T-helper 1 cell treated with Interleukin-12 subunit alpha and Interleukin-12 subunit beta and Interleukin-4 antibody, amounts not matched to agents 30 μg/mL and 1 μg/mL, for 36 hours (primary cell): Measurements from ENCODE around the gene ICE2.

Source experiments
- H3K27ac Mint-ChIP-seq: one replicate; pipeline ENCODE4 v1.8.0; 2021; ENCODE audit warnings: mild to moderate bottlenecking, mixed read lengths
- H3K27me3 Mint-ChIP-seq: one replicate; pipeline ENCODE4 v1.8.0; 2021; ENCODE audit warnings: low read depth, mixed read lengths
- H3K36me3 Mint-ChIP-seq: one replicate; pipeline ENCODE4 v1.8.0; 2021; ENCODE audit warnings: low read depth, mixed read lengths
- H3K4me1 Mint-ChIP-seq: one replicate; pipeline ENCODE4 v1.8.0; 2021; ENCODE audit warnings: low read depth, mixed read lengths
- H3K4me3 Mint-ChIP-seq: one replicate; pipeline ENCODE4 v1.8.0; 2021; ENCODE audit warnings: mild to moderate bottlenecking, moderate library complexity, mixed read lengths
- H3K9me3 Mint-ChIP-seq: one replicate; pipeline ENCODE4 v1.8.0; 2021; ENCODE audit warnings: mixed read lengths

ICE2 gene

DNA sequence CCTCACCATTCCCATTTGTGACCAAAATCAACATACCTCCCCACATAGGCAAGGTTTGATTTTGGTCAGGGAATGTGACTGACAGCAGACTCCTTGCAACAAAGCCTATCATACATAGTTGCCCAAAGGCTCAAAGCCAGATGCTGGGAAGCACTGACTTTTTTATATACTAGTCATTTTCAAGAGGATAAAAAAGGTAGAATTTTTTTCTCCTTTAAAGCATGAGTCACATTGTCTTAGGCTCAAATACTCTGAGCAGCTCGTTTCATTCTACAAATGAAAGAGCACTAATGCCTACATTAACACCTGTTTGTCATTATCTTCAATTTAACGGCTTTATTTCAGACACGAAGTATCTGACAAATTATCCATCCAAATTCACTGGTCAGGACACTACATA is 36.2 kb downstream of the ICE2 start:
- no peak overlapping the region for H3K27ac Mint-ChIP-seq
- H3K4me1 Mint-ChIP-seq, result peaks cover 2% of the 10 kb centered on the region
- H3K9me3 Mint-ChIP-seq, result no peaks in the 10 kb centered on the region
- H3K27me3 Mint-ChIP-seq, result no peaks in the 10 kb centered on the region
- H3K36me3 Mint-ChIP-seq, result peaks cover 17% of the 10 kb centered on the region
- H3K4me3 Mint-ChIP-seq, result no peak overlapping the region

- Mint-ChIP-seq H3K4me3 (no peak overlapping the region), H3K36me3 (peaks cover 16% of the 10 kb centered on the region), H3K4me1 (peaks cover 2% of the 10 kb centered on the region), H3K27me3 (no peaks in the 10 kb centered on the region), H3K9me3 (no peaks in the 10 kb centered on the region), H3K27ac (no peak overlapping the region)
These were observed 36.8 kb downstream of the ICE2 start for GRCh38 chr15:60442031-60442650.

GRCh38 chr15:60441331-60441730 is 37.6 kb downstream of the ICE2 start:
- H3K4me3 Mint-ChIP-seq, result no peak overlapping the region
- no peaks in the 10 kb centered on the region for H3K27me3 Mint-ChIP-seq
- H3K4me1 Mint-ChIP-seq, result peaks cover 2% of the 10 kb centered on the region
- H3K27ac Mint-ChIP-seq, result no peak overlapping the region
- H3K36me3 Mint-ChIP-seq, result peaks cover 13% of the 10 kb centered on the region
- no peaks in the 10 kb centered on the region for H3K9me3 Mint-ChIP-seq

- Mint-ChIP-seq H3K36me3 (peaks cover 11% of the 10 kb centered on the region), H3K9me3 (no peaks in the 10 kb centered on the region), H3K4me1 (peaks cover 3% of the 10 kb centered on the region), H3K27me3 (no peaks in the 10 kb centered on the region), H3K4me3 (no peak overlapping the region), H3K27ac (no peak overlapping the region)
These were observed 40.3 kb downstream of the ICE2 start for GRCh38 chr15:60438646-60439045.

DNA sequence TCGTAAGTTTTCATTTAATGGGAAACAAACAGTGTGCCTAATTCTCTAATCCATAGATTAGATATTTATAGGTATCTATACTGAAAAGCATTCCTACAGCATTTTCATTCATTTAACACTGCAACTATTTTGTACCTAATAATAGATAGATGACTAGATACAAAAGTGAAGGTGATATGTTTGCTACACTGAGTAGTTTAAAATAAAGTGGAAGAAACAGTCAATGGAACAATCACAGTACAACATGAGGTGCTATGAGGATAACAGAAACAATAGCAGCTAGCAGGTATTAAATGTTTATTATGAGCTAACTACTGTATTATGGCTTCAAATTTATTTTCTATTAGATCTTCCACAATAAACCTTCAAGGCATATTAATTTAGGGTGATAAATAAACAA is 50.0 kb downstream of the ICE2 start:
- H3K36me3 Mint-ChIP-seq, result peaks cover 22% of the 10 kb centered on the region
- no peak overlapping the region for H3K27ac Mint-ChIP-seq
- no peaks in the 10 kb centered on the region for H3K27me3 Mint-ChIP-seq
- no peak overlapping the region for H3K4me3 Mint-ChIP-seq
- H3K9me3 Mint-ChIP-seq, result no peaks in the 10 kb centered on the region
- H3K4me1 Mint-ChIP-seq, result peaks cover 4% of the 10 kb centered on the region

DNA sequence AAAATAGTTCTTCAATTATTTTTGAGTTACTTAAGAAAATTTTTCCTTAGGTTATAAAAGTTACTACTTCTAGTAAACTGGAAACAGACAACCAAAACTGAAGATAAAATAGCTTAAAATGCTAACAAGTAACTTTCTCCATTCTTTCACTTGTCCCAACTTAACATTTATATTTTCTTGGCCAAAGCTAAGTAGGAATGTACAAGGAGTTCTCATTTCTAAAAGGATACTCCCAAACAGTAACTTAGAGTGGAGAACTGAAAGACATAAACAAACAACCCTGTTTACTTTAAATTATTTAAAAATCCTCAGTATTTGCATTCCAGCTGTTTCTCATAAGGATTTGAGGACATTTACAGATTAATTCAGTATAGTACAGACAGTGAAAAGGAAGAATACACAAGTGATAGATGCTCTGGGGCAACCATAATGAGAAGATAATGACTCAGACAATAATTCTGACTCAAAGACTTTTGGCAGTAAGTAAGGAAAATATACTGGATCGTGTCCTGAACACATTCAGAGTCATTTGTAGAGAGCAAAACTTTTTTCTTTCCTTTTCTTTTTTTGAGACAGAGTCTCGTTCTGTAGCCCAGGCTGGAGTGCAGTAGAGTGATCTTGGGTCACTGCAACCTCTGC is 52.0 kb downstream of the ICE2 start:
- Mint-ChIP-seq H3K4me3 (no peak overlapping the region), H3K36me3 (peaks cover 26% of the 10 kb centered on the region), H3K4me1 (peaks cover 9% of the 10 kb centered on the region), H3K27ac (no peak overlapping the region), H3K9me3 (no peaks in the 10 kb centered on the region), H3K27me3 (no peaks in the 10 kb centered on the region)

- no peak overlapping the region for H3K27ac Mint-ChIP-seq
- no peaks in the 10 kb centered on the region for H3K9me3 Mint-ChIP-seq
- H3K4me3 Mint-ChIP-seq, result no peak overlapping the region
- H3K27me3 Mint-ChIP-seq, result no peaks in the 10 kb centered on the region
- H3K4me1 Mint-ChIP-seq, result peaks cover 9% of the 10 kb centered on the region
- H3K36me3 Mint-ChIP-seq, result peaks cover 21% of the 10 kb centered on the region
These were observed 53.5 kb downstream of the ICE2 start for GRCh38 chr15:60425461-60425860.

- Mint-ChIP-seq H3K9me3 (no peaks in the 10 kb centered on the region), H3K36me3 (peaks cover 24% of the 10 kb centered on the region), H3K4me3 (no peak overlapping the region), H3K4me1 (peaks cover 9% of the 10 kb centered on the region), H3K27ac (no peak overlapping the region), H3K27me3 (no peaks in the 10 kb centered on the region)
These were observed 54.9 kb downstream of the ICE2 start for GRCh38 chr15:60424006-60424405.

DNA sequence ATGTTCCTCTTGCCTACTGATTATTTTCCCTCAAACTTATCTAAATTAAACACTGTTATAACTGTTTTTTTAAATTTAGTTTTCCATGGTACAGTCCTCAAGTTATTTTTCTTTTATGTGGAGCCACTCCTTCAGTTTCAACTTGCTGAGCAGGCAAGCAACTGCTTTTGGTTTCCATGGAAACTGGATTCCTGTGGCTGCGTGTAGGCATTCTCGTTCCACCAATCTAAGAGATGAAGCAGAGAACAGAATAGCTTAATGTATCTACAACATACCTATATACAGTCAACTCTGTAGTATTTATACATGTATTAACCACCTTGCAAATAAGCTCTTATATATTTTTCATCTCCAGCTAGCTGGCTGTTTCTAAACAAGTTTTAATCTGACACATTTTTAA is 55.4 kb downstream of the ICE2 start:
- H3K4me3 Mint-ChIP-seq, result no peak overlapping the region
- H3K27me3 Mint-ChIP-seq, result no peaks in the 10 kb centered on the region
- peaks cover 24% of the 10 kb centered on the region for H3K36me3 Mint-ChIP-seq
- H3K27ac Mint-ChIP-seq, result no peak overlapping the region
- H3K4me1 Mint-ChIP-seq, result peaks cover 9% of the 10 kb centered on the region
- H3K9me3 Mint-ChIP-seq, result no peaks in the 10 kb centered on the region

- peaks cover 19% of the 10 kb centered on the region for H3K36me3 Mint-ChIP-seq
- no peaks in the 10 kb centered on the region for H3K27me3 Mint-ChIP-seq
- no peaks in the 10 kb centered on the region for H3K9me3 Mint-ChIP-seq
- no peak overlapping the region for H3K4me3 Mint-ChIP-seq
- H3K27ac Mint-ChIP-seq, result no peak overlapping the region
- H3K4me1 Mint-ChIP-seq, result peaks cover 9% of the 10 kb centered on the region
These were observed 57.4 kb downstream of the ICE2 start for GRCh38 chr15:60421544-60421943.

GRCh38 chr15:60420203-60420716 is 58.7 kb downstream of the ICE2 start:
- Mint-ChIP-seq H3K27ac (no peak overlapping the region), H3K36me3 (peaks cover 16% of the 10 kb centered on the region), H3K4me1 (peaks cover 9% of the 10 kb centered on the region), H3K9me3 (no peaks in the 10 kb centered on the region), H3K4me3 (no peak overlapping the region), H3K27me3 (no peaks in the 10 kb centered on the region)

- H3K27ac Mint-ChIP-seq, result no peak overlapping the region
- peaks cover 9% of the 10 kb centered on the region for H3K4me1 Mint-ChIP-seq
- H3K4me3 Mint-ChIP-seq, result no peak overlapping the region
- no peaks in the 10 kb centered on the region for H3K9me3 Mint-ChIP-seq
- no peaks in the 10 kb centered on the region for H3K27me3 Mint-ChIP-seq
- H3K36me3 Mint-ChIP-seq, result peaks cover 16% of the 10 kb centered on the region
These were observed 59.2 kb downstream of the ICE2 start for GRCh38 chr15:60419753-60420152.

- no peaks in the 10 kb centered on the region for H3K27me3 Mint-ChIP-seq
- peaks cover 10% of the 10 kb centered on the region for H3K36me3 Mint-ChIP-seq
- H3K9me3 Mint-ChIP-seq, result no peaks in the 10 kb centered on the region
- H3K4me1 Mint-ChIP-seq, result no peaks in the 10 kb centered on the region
- no peak overlapping the region for H3K4me3 Mint-ChIP-seq
- no peak overlapping the region for H3K27ac Mint-ChIP-seq
These were observed 60.8 kb downstream of the ICE2 start for GRCh38 chr15:60418096-60418495.

DNA sequence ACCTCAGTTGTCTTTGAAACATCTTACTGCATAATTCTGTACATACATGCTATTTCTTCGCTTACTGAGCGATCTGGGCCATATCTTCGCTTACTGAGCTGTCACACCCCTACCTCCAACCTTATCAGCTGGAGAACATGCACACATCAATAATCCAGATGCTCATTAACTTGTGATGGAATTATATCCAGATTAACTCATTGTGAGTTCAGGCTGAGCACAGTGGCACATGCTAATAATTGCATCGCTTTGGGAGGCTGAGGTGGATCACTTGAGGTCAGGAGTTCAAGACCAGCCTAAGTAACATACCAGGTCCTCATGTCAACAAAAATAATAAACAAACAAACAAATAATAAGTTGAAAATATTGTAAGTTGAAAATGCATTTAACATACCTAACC is 61.8 kb downstream of the ICE2 start:
- H3K4me3 Mint-ChIP-seq, result no peak overlapping the region
- H3K27me3 Mint-ChIP-seq, result no peaks in the 10 kb centered on the region
- peaks cover 7% of the 10 kb centered on the region for H3K36me3 Mint-ChIP-seq
- no peaks in the 10 kb centered on the region for H3K4me1 Mint-ChIP-seq
- H3K9me3 Mint-ChIP-seq, result no peaks in the 10 kb centered on the region
- H3K27ac Mint-ChIP-seq, result no peak overlapping the region

DNA sequence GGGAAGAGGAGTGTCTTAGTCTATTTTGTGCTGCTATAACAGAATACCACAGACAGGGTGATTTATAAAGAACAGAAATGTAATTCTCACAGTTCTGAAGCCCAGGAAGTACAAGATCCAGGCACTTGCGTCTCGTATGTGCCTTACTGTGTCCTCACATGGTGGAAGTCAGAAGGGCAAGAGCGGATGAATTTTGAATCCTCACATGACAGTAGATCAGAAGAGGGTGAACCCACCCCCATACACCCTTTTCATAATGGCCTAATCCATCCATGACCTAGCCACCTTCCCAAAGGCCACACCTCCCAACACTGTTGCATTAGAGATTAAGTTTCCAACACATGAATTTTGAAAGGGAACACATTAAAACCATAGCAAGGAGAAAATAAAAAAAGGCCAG is 62.5 kb downstream of the ICE2 start:
- no peaks in the 10 kb centered on the region for H3K27me3 Mint-ChIP-seq
- H3K9me3 Mint-ChIP-seq, result no peaks in the 10 kb centered on the region
- H3K36me3 Mint-ChIP-seq, result peaks cover 9% of the 10 kb centered on the region
- H3K4me1 Mint-ChIP-seq, result no peaks in the 10 kb centered on the region
- H3K4me3 Mint-ChIP-seq, result no peak overlapping the region
- no peak overlapping the region for H3K27ac Mint-ChIP-seq
